ENCODE measurements around the gene PROM2. TPM values are rescaled to one million over a fixed set of nuclear protein-coding genes. Genes with fewer than 3 reads are reported as not detected.

The PROM2 gene
- total RNA-seq, 2 donors from 2014 or later: 2.2 to 2.3 TPM

DNA sequence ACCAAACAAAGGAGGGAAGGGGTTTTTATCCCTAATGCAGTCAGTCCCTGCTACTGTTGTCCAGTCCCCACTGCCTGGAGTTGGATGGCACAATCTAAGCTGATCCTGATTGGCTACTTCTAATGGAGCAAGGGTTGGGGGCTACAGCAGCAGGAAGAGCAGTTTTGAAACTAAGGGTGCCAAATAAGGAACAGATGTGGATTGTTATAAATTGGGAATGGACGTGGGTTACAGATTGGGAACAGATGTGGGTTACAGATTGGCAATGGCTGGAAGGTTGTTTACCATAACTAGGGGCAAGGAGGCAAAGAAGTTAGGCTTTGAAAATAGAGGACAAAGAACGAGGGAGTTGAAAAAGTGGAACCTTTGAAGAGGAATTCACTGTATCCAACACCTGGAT lies 16.0 kb upstream of the PROM2 start:
- TF ChIP-seq, protein P1, sequence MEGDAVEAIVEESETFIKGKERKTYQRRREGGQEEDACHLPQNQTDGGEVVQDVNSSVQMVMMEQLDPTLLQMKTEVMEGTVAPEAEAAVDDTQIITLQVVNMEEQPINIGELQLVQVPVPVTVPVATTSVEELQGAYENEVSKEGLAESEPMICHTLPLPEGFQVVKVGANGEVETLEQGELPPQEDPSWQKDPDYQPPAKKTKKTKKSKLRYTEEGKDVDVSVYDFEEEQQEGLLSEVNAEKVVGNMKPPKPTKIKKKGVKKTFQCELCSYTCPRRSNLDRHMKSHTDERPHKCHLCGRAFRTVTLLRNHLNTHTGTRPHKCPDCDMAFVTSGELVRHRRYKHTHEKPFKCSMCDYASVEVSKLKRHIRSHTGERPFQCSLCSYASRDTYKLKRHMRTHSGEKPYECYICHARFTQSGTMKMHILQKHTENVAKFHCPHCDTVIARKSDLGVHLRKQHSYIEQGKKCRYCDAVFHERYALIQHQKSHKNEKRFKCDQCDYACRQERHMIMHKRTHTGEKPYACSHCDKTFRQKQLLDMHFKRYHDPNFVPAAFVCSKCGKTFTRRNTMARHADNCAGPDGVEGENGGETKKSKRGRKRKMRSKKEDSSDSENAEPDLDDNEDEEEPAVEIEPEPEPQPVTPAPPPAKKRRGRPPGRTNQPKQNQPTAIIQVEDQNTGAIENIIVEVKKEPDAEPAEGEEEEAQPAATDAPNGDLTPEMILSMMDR (conservative IDR thresholded peaks at IDR 0.05): no peak
- no peak overlapping the region for H3K4me3 ChIP-seq (ENCODE audit: low read length)
- H3K9ac ChIP-seq (ENCODE audit: extremely low read depth, low read length, poor library complexity, severe bottlenecking): no peak overlapping the region
- H3K4me1 ChIP-seq (ENCODE audit: control insufficient read depth, insufficient read depth, low read length): no peaks in the 10 kb centered on the region
- H3K9me3 ChIP-seq (ENCODE audit: control insufficient read depth, low read length): peaks cover 13% of the 10 kb centered on the region
- WGBS, 2 experiments (ENCODE audit: insufficient coverage in 1 of 2, insufficient read length in 1 of 2): 73 to 100% methylated on average over 2 of the region's 2 CpGs
- H3K36me3 ChIP-seq (ENCODE audit: control insufficient read depth, insufficient read depth, low read length): no peaks in the 10 kb centered on the region
- H3K27me3 Mint-ChIP-seq (ENCODE audit: insufficient read depth): peaks cover 1% of the 10 kb centered on the region
- no peak overlapping the region for H3K4me3 Mint-ChIP-seq
- no peak for DNase-seq
- no peaks in the 10 kb centered on the region for H3K27me3 ChIP-seq (ENCODE audit: control insufficient read depth, insufficient read depth, low read length, poor library complexity, severe bottlenecking)
- no peak overlapping the region for H3K27ac ChIP-seq (ENCODE audit: low read depth, low read length)
- H3K27ac Mint-ChIP-seq: no peak overlapping the region
- peaks cover 30% of the 10 kb centered on the region for H3K9me3 Mint-ChIP-seq
- H3K36me3 Mint-ChIP-seq (ENCODE audit: low read depth): peaks cover 2% of the 10 kb centered on the region
- no peaks in the 10 kb centered on the region for H3K4me1 Mint-ChIP-seq

DNA sequence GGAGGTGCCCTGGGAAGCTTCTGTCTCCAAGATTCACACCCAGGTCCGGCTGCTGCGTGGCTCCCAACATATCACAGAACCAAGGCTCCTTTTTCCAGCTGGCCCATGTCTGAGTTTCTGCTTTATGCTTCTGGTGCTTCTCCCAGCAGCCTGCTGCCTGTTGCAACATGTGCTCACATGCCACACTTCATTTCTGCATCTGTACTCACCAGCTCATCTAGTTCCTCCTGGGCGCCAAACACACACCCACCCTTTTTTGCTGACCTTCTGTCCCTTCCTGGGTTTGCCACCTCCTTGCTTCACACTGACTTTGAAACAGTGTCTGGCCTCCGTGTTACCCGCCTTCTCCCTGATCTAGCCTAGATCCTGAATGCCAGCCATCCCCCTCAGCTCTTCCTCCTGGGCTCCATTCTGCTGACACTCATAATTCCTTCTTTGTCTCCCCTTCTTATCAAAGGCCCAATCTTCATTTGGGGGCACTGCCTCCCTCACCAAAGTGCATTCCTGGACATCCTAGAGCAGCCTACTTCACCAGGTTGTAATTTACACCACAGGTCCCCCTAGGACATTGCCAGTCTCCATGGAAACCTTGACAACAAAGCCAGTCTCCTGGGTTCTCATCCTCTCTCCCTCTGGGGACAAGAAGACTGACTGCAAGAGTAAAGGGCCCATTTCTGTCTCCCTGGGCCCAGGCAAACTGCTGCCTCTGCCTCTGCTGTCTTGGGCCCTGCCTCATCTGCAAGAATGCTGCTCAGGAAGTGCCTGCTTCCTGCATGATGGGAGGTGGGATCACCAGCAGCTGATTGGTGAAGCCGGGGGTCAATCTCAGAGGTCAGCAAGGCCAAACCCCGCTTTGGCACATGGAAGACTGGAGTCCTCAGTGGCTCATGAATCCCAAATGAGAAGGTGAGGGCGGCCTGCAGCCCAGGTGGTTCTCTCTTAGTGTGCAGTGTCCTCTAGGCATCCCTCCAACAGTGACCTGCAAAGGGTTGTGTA lies 13.9 kb upstream of the PROM2 start:
- peaks cover 13% of the 10 kb centered on the region for H3K9me3 ChIP-seq (ENCODE audit: control insufficient read depth, low read length)
- TF ChIP-seq, protein P1 (conservative IDR thresholded peaks at IDR 0.05): no peak
- H3K9me3 Mint-ChIP-seq: peaks cover 26% of the 10 kb centered on the region
- H3K36me3 Mint-ChIP-seq (ENCODE audit: low read depth): peaks cover 2% of the 10 kb centered on the region
- no peaks in the 10 kb centered on the region for H3K27me3 ChIP-seq (ENCODE audit: control insufficient read depth, insufficient read depth, low read length, poor library complexity, severe bottlenecking)
- H3K4me1 Mint-ChIP-seq: no peaks in the 10 kb centered on the region
- no peak overlapping the region for H3K9ac ChIP-seq (ENCODE audit: extremely low read depth, low read length, poor library complexity, severe bottlenecking)
- DNase-seq: no peak
- H3K27me3 Mint-ChIP-seq (ENCODE audit: insufficient read depth): peaks cover 1% of the 10 kb centered on the region
- H3K27ac Mint-ChIP-seq: no peak overlapping the region
- no peak overlapping the region for H3K4me3 Mint-ChIP-seq
- no peaks in the 10 kb centered on the region for H3K36me3 ChIP-seq (ENCODE audit: control insufficient read depth, insufficient read depth, low read length)
- no peak overlapping the region for H3K4me3 ChIP-seq (ENCODE audit: low read length)
- 78 to 85% methylated on average over 6 to 8 of the region's 8 CpGs for WGBS, 2 experiments (ENCODE audit: insufficient coverage in 1 of 2, insufficient read length in 1 of 2)
- H3K27ac ChIP-seq (ENCODE audit: low read depth, low read length): no peak overlapping the region
- H3K4me1 ChIP-seq (ENCODE audit: control insufficient read depth, insufficient read depth, low read length): no peaks in the 10 kb centered on the region

DNA sequence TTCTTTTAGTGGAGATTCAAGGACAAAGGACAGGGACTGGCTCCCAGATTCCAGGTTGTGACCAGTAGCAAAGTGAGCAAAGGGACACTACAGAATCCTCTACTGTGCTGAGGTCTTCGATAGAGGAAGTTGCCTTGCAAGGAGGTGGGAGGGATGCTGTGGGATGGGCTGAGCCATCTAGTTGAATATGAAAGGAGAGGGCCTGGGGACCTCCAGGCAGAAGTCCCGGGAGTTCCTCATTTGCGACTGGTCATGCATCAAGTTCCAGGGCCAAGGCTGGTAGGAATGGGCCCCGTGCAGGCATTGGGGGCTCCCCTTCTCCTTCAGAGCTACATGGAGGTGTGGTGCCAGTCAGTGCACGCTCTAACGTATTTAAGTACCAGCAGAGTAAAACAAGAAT lies 12.6 kb upstream of the PROM2 start:
- Histone ChIP-seq H3K27ac (ENCODE audit: low read depth, low read length) (no peak overlapping the region), H3K36me3 (ENCODE audit: control insufficient read depth, insufficient read depth, low read length) (no peaks in the 10 kb centered on the region), H3K9ac (ENCODE audit: extremely low read depth, low read length, poor library complexity, severe bottlenecking) (no peak overlapping the region), H3K9me3 (ENCODE audit: control insufficient read depth, low read length) (peaks cover 13% of the 10 kb centered on the region), H3K27me3 (ENCODE audit: control insufficient read depth, insufficient read depth, low read length, poor library complexity, severe bottlenecking) (no peaks in the 10 kb centered on the region), H3K4me1 (ENCODE audit: control insufficient read depth, insufficient read depth, low read length) (no peaks in the 10 kb centered on the region), H3K4me3 (ENCODE audit: low read length) (no peak overlapping the region)
- Mint-ChIP-seq H3K27ac (no peak overlapping the region), H3K4me1 (no peaks in the 10 kb centered on the region), H3K36me3 (ENCODE audit: low read depth) (peaks cover 2% of the 10 kb centered on the region), H3K9me3 (peaks cover 21% of the 10 kb centered on the region), H3K4me3 (no peak overlapping the region), H3K27me3 (ENCODE audit: insufficient read depth) (no peaks in the 10 kb centered on the region)
- 72 to 74% methylated on average over 3 to 6 of the region's 6 CpGs for WGBS, 2 experiments (ENCODE audit: insufficient coverage in 1 of 2, insufficient read length in 1 of 2)
- TF ChIP-seq, protein P1 (conservative IDR thresholded peaks at IDR 0.05): no peak
- DNase-seq: no peak
